GM19239 (cell line): Measurements from ENCODE around the gene GNGT2.

Experiments
- DNase-seq: peaks from one replicate; pipeline ENCODE4 v3.0.0; 2011; ENCODE audit warnings: low spot score; ENCODE audit not compliant: insufficient read length
- FAIRE-seq: peaks from 2 replicates; lab custom pipeline; 2011; peaks lifted over from hg19 to GRCh38; lab: Jason Lieb, UNC

The GNGT2 gene

GRCh38 chr17:49210158-49211029 lies at the start of gene GNGT2, which contains the start of gene ABI3:
TSS of gene GNGT2 (minus strand) at chr17:49210574. CDS start at chr17:49207422, 3,152 bp downstream.
TSS of gene ABI3 (plus strand) at chr17:49210707. CDS start at chr17:49210725, 18 bp downstream.
- DNase-seq (peak; percentile 85), FAIRE-seq (peak; percentile 97)

- DNase-seq: no peak
- no peak for FAIRE-seq
Measured at GRCh38 chr17:49259663-49260010, 49.3 kb upstream of the GNGT2 start.

DNA sequence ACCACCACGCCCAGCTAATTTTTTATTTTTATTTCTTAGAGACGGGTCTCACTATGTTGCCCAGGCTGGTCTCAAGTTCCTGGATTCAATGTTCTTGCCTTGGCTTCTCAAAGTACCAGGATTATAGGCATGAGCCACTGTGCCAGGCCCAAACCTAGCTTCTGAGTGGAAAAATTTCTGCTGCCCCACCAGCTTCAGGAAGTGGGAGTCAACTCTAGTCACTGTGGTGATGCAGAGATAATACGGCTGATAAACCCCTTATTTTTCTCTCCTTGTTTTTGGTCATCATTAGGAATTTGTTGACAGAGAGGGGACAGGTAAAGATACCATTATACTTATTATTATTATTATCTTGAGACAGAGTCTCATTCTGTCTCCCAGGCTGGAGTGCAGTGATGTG lies 48.0 kb upstream of the GNGT2 start:
- no peak for DNase-seq

GRCh38 chr17:49255125-49255524 lies 44.8 kb upstream of the GNGT2 start:
- DNase-seq (no peak), FAIRE-seq (no peak)

More for the DNA sequence above, 48.0 kb upstream of the GNGT2 start:
- no peak for FAIRE-seq

DNA sequence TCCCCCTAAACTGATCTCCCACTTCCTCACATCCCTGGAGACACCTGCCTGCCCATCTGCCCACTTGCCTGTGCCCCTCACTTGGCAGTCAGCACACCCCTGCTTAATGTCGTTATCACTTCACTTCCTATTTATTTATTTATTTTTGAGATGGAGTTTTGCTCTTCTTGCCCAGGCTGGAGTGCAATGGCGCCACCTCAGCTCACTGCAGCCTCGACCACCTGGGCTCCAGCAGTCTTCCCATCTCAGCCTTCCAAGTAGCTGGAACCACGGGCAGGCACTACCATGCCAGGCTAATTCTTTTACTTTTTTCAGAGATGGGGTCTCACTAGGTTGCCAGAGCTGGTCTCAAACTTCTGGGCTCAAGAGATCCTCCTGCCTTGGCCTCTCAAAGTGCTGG lies 43.7 kb upstream of the GNGT2 start:
- FAIRE-seq (no peak), DNase-seq (no peak)

DNA sequence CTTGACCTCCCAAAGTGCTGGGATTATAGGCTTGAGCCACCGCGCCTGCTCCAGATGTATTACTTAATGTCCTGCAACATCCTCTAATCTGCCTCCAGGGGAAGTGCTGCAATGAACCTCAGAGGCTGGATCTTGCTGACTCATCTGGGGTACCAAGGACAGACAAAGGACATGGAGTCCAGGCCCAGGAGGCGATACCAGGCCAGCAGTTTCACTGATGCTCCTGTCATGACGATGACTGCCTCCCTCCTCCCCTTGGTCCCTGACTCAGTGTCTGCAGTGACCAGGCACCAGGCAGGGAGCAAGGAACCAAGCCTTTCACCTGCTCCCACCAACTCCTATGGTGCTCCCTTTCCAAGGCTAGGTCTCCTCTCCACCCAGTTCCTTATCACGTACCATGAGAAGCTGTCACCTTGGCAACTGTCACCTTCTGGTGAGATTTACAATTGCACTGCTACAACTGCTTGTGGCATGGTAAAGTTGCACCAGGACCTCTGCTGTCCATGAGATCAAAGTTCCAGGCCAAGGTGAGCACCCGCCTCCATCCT lies 41.8 kb upstream of the GNGT2 start:
- DNase-seq (no peak), FAIRE-seq (no peak)

DNA sequence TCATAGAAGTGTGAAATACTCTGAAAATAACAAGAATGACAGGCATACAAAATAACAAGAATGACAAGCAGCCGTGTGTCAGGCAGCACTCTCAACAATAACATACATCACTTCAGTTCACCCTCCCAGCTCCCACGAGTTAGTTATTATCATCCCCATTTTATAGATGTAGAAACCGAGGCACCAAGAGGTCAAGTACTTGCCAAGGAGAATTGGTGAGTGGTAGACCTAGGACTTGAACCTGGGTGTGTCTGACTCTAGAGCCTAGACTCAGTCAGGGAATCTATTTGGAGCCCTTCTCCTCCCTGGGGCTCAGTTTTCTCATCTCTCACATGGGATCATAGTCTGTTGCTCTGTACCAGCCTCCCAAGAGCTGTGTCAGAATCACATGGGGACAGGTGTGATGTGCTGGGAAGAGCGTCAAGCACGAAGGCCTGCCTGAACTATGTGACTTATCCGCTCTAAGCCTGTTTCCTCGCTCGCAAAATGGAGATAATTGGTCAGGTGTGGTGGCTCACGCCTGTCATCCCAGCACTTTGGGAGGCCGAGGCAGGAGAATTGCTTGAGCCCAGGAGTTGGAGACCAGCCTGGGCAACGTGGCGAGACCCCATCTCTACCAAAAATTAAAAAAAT lies 39.6 kb upstream of the GNGT2 start:
- DNase-seq (no peak), FAIRE-seq (no peak)

GRCh38 chr17:49249292-49249794 lies 39.0 kb upstream of the GNGT2 start:
- FAIRE-seq: no peak

DNA sequence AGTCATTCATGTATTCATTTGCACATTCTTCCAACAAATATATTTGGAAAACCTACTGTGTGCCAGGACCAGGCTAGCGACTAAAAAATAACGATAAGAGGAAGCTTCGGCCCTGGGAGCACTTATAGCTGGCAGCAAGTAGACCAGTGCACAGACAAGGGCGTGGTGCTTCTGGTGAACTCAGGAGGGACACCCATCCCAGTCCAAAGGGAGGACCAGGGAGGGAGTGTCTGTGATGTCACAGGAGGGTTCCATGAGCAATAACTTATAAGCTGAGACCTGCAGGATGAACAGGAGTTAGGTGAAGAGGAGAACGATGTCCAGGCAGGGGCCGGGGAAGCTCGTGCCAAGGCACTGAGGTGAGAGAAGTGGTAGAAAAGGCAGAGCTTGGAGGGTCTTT lies 37.6 kb upstream of the GNGT2 start:
- no peak for FAIRE-seq
- no peak for DNase-seq

More at GRCh38 chr17:49249292-49249794, 39.0 kb upstream of the GNGT2 start:
- no peak for DNase-seq

- FAIRE-seq: no peak
Measured at GRCh38 chr17:49244839-49245238, 34.5 kb upstream of the GNGT2 start.

GRCh38 chr17:49242813-49243212 lies 32.4 kb upstream of the GNGT2 start:
- DNase-seq (no peak), FAIRE-seq (no peak)

More at GRCh38 chr17:49244839-49245238, 34.5 kb upstream of the GNGT2 start:
- DNase-seq: no peak

- no peak for FAIRE-seq
- DNase-seq: no peak
Measured at GRCh38 chr17:49241692-49242397, 31.5 kb upstream of the GNGT2 start.

DNA sequence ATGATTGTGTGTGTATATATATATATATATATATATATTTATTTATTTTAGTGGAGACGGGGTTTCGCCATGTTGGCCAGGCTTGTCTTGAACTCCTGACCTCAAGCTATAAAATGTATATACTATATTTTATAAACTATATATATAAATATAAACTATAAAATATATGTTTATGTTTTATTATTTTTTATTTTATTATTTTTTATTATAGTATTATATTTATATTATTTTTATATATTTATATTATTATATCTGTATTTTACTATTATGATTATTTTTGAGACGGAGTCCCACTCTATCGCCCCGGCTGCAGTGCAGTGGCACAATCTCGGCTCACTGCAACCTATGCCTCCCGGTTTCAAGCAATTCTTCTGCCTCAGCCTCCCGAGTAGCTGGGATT lies 30.7 kb upstream of the GNGT2 start:
- no peak for FAIRE-seq

GRCh38 chr17:49240619-49241018 lies 30.2 kb upstream of the GNGT2 start:
- no peak for DNase-seq
- no peak for FAIRE-seq

More for the DNA sequence above, 30.7 kb upstream of the GNGT2 start:
- DNase-seq: no peak

DNA sequence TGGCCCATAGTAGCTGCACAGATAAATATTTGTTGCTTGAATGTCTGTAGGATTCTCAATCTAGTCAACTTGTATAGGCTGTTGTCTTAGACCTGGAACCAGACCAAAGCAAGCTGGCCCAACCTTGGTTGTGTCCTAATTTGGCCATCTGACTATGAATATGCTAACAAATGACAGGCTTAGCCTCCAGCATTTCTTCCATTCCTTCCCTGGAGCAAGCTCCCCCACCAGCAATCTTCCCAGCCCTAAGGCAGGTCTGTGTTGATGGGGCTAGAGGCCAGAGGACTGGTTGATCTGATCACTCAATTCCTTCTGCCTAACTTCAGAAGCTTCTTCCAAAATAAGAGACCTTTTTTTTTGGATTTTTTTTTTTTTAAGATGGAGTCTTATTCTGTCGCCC lies 29.6 kb upstream of the GNGT2 start:
- no peak for DNase-seq
- no peak for FAIRE-seq

DNA sequence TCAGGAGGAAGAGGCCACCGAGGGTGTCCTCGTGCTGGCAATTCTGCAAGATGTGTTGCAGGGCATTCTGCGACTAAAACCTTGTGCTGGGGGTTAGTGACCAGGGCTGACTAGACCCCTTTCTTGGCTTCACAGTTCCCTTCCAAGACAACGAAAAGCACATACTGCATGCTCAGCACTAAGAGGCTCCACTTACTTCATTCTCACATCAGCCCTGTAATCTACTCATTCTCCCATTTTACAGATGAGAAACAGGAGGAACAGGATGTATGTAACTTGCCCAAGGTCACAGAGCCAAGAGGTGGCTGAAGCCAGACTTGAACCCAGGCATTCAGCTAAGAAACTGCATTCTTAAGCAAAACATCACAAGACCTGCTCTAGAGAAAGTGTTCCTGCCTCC lies 25.5 kb upstream of the GNGT2 start:
- DNase-seq: no peak
- FAIRE-seq: no peak

GRCh38 chr17:49234509-49235080 lies 24.2 kb upstream of the GNGT2 start:
- DNase-seq (no peak), FAIRE-seq (no peak)

GRCh38 chr17:49231563-49231894 lies 21.2 kb upstream of the GNGT2 start:
- FAIRE-seq: no peak

DNA sequence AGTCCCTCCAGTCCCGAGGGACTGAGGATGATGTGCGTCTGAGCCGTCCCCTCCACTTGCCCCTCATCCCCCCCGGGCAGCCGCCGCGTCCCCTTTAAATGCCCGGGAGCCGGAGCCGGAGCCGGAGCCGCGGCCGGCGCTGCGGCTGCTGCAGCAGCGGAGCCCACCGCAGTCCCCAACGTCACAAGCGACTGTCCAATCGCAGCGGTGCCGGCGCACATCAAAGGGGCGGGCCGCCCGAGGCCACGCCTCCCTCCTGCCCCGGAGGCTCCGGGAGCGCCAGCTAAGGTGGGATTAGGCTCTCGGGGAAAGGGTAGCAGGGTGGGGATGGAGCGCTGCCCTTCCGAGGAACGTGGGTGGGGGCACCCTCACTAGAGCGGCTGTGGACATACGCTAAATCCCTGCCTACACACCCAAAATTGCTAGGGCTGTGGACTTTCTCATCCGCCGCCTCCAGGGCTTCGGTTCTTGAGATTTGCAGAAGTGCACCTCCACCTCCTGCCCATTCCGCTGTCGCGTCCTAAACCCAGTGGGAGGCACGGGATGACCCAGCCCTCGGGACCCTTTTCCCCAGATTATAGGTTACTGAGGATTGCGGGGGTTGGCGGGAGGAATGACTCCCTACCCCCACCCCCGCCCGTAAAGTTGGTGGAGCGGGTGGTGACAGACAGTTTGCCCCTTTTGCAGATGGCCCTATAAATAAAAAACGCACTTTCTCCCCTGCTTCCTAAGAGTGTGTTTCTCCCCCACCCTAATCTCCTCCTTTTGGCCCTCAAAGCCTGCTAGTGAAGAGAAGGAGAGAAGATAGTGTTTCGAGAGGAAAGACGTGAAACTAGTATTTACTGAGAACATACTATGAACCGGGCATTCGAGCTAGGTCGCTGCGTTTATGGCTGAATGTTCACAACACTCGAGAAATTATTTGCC lies 20.5 kb upstream of the GNGT2 start, which contains the start of gene PHOSPHO1:
Gene PHOSPHO1, minus strand, starts transcription at position 152 of the 927 bp plus-strand sequence. CDS start 4,096 bp downstream, outside the sequence.
- peak; percentile 89 for DNase-seq
- FAIRE-seq: peak; percentile 61

More at GRCh38 chr17:49231563-49231894, 21.2 kb upstream of the GNGT2 start:
- DNase-seq: no peak
